IMR-90 (cell line): Measurements from ENCODE around the gene ARSJ. TPM values are rescaled to one million over a fixed set of nuclear protein-coding genes. Genes with fewer than 3 reads are reported as not detected.

ENCODE experiments used
- ATAC-seq: fragments of 200-7000 bp; cut with Tn5 transposase; 2 replicates; pipeline ENCODE4 v1.9.1; 2020; ENCODE audit warnings: low read depth, mild to moderate bottlenecking, moderate library complexity
- BruUV-seq: library from RNA; stranded (reverse); fragments of 400-500 nt; replicated peaks from 2 replicates; lab custom pipeline; 2021; lab: Mats Ljungman, UMichigan
- CTCF ChIA-PET: fragments of 300-600 bp; formaldehyde crosslinking; extraction: SDS; loops from one replicate; lab custom pipeline; 2021; ENCODE audit warnings: antibody characterized with exemption; lab: Yijun Ruan, JAX
- POLR2A ChIA-PET: fragments of 300-600 bp; sonication (Branson Sonifier 250); formaldehyde crosslinking; loops from one replicate; lab custom pipeline; 2022; ENCODE audit warnings: antibody characterized with exemption; ENCODE audit not compliant: unreplicated experiment; lab: Charles Lee
- DNase-seq: peaks from one replicate; pipeline ENCODE4 v3.0.0; 2013
- H2AFZ ChIP-seq: replicated peaks from 2 replicates; pipeline ENCODE3; 2013; ENCODE audit warnings: low read length, mild to moderate bottlenecking; ENCODE audit not compliant: poor library complexity
- H2AK5ac ChIP-seq: 2 replicates; pipeline ENCODE4 v1.6.1; 2013; ENCODE audit warnings: low read depth, low read length, inconsistent platforms
- H2AK9ac ChIP-seq: replicated peaks from 2 replicates; pipeline ENCODE3; 2013; ENCODE audit warnings: mild to moderate bottlenecking, low read depth, low read length, moderate library complexity; ENCODE audit not compliant: poor library complexity
- H2BK120ac ChIP-seq: 2 replicates; pipeline ENCODE4 v1.6.1; 2013; ENCODE audit warnings: low read depth, low read length, inconsistent platforms
- H2BK15ac ChIP-seq: 3 replicates; pipeline ENCODE4 v1.6.1; 2013; ENCODE audit warnings: low read depth, low read length, inconsistent platforms
- H2BK20ac ChIP-seq: 2 replicates; pipeline ENCODE4 v1.6.1; 2013; ENCODE audit warnings: low read depth, mild to moderate bottlenecking, inconsistent platforms, low read length, moderate library complexity
- H2BK5ac ChIP-seq: 2 replicates; pipeline ENCODE4 v1.6.1; 2013; ENCODE audit warnings: mild to moderate bottlenecking, low read depth, low read length, inconsistent platforms; ENCODE audit not compliant: poor library complexity, severe bottlenecking
- H3K14ac ChIP-seq: replicated peaks from 2 replicates; pipeline ENCODE4 v1.6.1; 2013; ENCODE audit warnings: low read depth, low read length, inconsistent platforms
- H3K18ac ChIP-seq: 2 replicates; pipeline ENCODE4 v1.6.1; 2013; ENCODE audit warnings: low read depth, low read length, control low read depth
- H3K23ac ChIP-seq: 2 replicates; pipeline ENCODE4 v1.6.1; 2013; ENCODE audit warnings: low read depth, low read length, inconsistent platforms
- H3K27ac ChIP-seq: 2 replicates; pipeline ENCODE4 v1.5.1; 2013; ENCODE audit warnings: mild to moderate bottlenecking, control low read depth, low read length; ENCODE audit not compliant: insufficient read depth
- H3K27me3 ChIP-seq: 2 replicates; pipeline ENCODE4 v1.6.1; 2013; ENCODE audit warnings: low read length; ENCODE audit not compliant: control insufficient read depth, insufficient read depth
- H3K36me3 ChIP-seq: 2 replicates; pipeline ENCODE4 v1.6.1; 2013; ENCODE audit warnings: low read length, mixed read lengths; ENCODE audit not compliant: control insufficient read depth, insufficient read depth
- H3K4ac ChIP-seq: 2 replicates; pipeline ENCODE4 v1.6.1; 2013; ENCODE audit warnings: low read depth, low read length, inconsistent platforms
- H3K4me1 ChIP-seq: 2 replicates; pipeline ENCODE4 v1.6.1; 2013; ENCODE audit warnings: low read length, mixed read lengths; ENCODE audit not compliant: control insufficient read depth, insufficient read depth
- H3K4me2 ChIP-seq: 2 replicates; pipeline ENCODE4 v1.6.1; 2013; ENCODE audit warnings: low read depth, mild to moderate bottlenecking, control low read depth, low read length, moderate library complexity
- H3K4me3 ChIP-seq: 2 replicates; pipeline ENCODE4 v1.5.1; 2013; ENCODE audit warnings: low read depth, mild to moderate bottlenecking, control low read depth, low read length, moderate library complexity; ENCODE audit not compliant: insufficient read depth
- H3K56ac ChIP-seq: 2 replicates; pipeline ENCODE4 v1.6.1; 2013; ENCODE audit warnings: low read length, inconsistent platforms; ENCODE audit not compliant: insufficient read depth; ENCODE audit errors: extremely low read depth
- H3K79me1 ChIP-seq, 2 experiments: 2 replicates each; pipeline ENCODE4 v1.6.1; 2013; ENCODE audit warnings: low read length in 2 of 2, inconsistent platforms in 1 of 2, low read depth in 1 of 2
- H3K9ac ChIP-seq: 2 replicates; pipeline ENCODE4 v1.6.1; 2013; ENCODE audit warnings: low read depth, low read length, control low read depth
- H3K9me1 ChIP-seq: 2 replicates; pipeline ENCODE4 v1.6.1; 2013; ENCODE audit warnings: low read length, inconsistent platforms; ENCODE audit not compliant: insufficient read depth
- H3K9me3 ChIP-seq: 2 replicates; pipeline ENCODE4 v1.6.1; 2013; ENCODE audit warnings: low read length; ENCODE audit not compliant: control insufficient read depth, insufficient read depth
- H4K20me1 ChIP-seq: 2 replicates; pipeline ENCODE4 v1.6.1; 2013; ENCODE audit warnings: low read length, inconsistent platforms; ENCODE audit not compliant: insufficient read depth
- H4K5ac ChIP-seq: 2 replicates; pipeline ENCODE4 v1.6.1; 2013; ENCODE audit warnings: mild to moderate bottlenecking, low read depth, low read length, control low read depth
- H4K8ac ChIP-seq, 2 experiments: 2 replicates each; pipeline ENCODE4 v1.6.1; 2013; ENCODE audit warnings: low read depth in 2 of 2, low read length in 2 of 2, control low read depth in 1 of 2, inconsistent platforms in 1 of 2
- H4K91ac ChIP-seq: 2 replicates; pipeline ENCODE4 v1.6.1; 2013; ENCODE audit warnings: low read depth, low read length, inconsistent platforms; ENCODE audit not compliant: insufficient read depth
- CHD1 ChIP-seq: IDR thresholded peaks from 2 replicates; pipeline ENCODE4 v1.6.1; 2012; ENCODE audit warnings: low read depth, low read length, improper control_type of control experiment
- MAFK ChIP-seq: IDR thresholded peaks from 2 replicates; pipeline ENCODE4 v1.6.1; 2012; ENCODE audit warnings: low read depth, low read length, improper control_type of control experiment
- NFE2L2 ChIP-seq: fragments of 150-350 bp; IDR thresholded peaks from 2 replicates; pipeline ENCODE4 v1.6.1; 2016; ENCODE audit warnings: low read depth, mild to moderate bottlenecking, low read length
- WGBS, 2 experiments: methylation state at CpG; one replicate each; pipeline versions ENCODE4 v1.1.5 to v1.1.7; 2013; ENCODE audit warnings: missing lambda C conversion rate in 2 of 2; ENCODE audit not compliant: insufficient read length in 1 of 2; ENCODE audit errors: extremely low coverage in 2 of 2; 5-methylcytosine and 5-hydroxymethylcytosine counted together
- dilution Hi-C: fragments of 300-500 bp; cut with HindIII; formaldehyde crosslinking; loops from one replicate; pipeline ENCODE4 v1.14.3; 2018; ENCODE audit warnings: low sequenced_read_pairs; ENCODE audit not compliant: unreplicated experiment
- in situ Hi-C: fragments of 300-500 bp; cut with MboI; formaldehyde crosslinking; loops from 3 replicates; pipeline ENCODE4 v1.14.3; 2019; ENCODE audit warnings: low sequenced_read_pairs, inconsistent platforms, mixed read lengths
- intact Hi-C: fragments of 100-400 bp; cut with micrococcal nuclease; formaldehyde crosslinking; loops from 2 replicates; pipeline ENCODE4 v1.10.0; 2022
- polyA plus RNA-seq, 3 experiments: library from polyadenylated mRNA; depleted of rRNA; stranded (reverse); fragments of >200 nt; gene quantifications; 2 replicates each; pipeline ENCODE4 v1.2.3, GENCODE V29; 2012; ENCODE audit warnings: low replicate concordance in 1 of 3
- total RNA-seq: library from RNA; depleted of rRNA; stranded (reverse); fragments of >200 nt; gene quantifications from 2 replicates; pipeline ENCODE4 v1.2.3, GENCODE V29; 2012

ARSJ gene
- total and polyA plus RNA-seq, 2 of the 4 experiments (the other 2 are of a cell fraction) = 47.7 to 143 TPM

- no peak overlapping the region for H4K91ac ChIP-seq
- H3K36me3 ChIP-seq = peaks cover 23% of the 10 kb centered on the region
- H2AK9ac ChIP-seq = no peak overlapping the region
- H3K27me3 ChIP-seq = no peaks in the 10 kb centered on the region
- peaks cover 16% of the 10 kb centered on the region for H3K4me1 ChIP-seq
- intact Hi-C loops (no loop called here), dilution Hi-C loops (no loop called here), in situ Hi-C loops (no loop called here)
- no peak overlapping the region; the same call in 1 of the 2 replicates for H2BK20ac ChIP-seq
- H3K4ac ChIP-seq = no peak overlapping the region; the same call in 1 of the 2 replicates
- TF ChIP-seq MAFK (no peak), CHD1 (no peak), NFE2L2 (no peak)
- DNase-seq = no peak
- H2BK120ac ChIP-seq = peak overlapping the region; percentile 7; the same call in 1 of the 2 replicates
- peaks cover 8 to 33% of the 10 kb centered on the region in 2 experiments; a peak in 3 of 4 replicates for H3K79me1 ChIP-seq
- POLR2A ChIA-PET = no interaction called here
- BruUV-seq = no TSS peak
- peak overlapping the region; percentile 53; the same call in 1 of the 2 replicates for H3K23ac ChIP-seq
- H3K27ac ChIP-seq = no peak overlapping the region
- no peak for ATAC-seq
- no peak overlapping the region for H3K4me3 ChIP-seq
- H4K5ac ChIP-seq = peak overlapping the region; percentile 44; the same call in 1 of the 2 replicates
- H3K18ac ChIP-seq = peak overlapping the region; percentile 60; the same call in 1 of the 2 replicates
- H3K9me1 ChIP-seq = peaks cover 10% of the 10 kb centered on the region
- H3K9ac ChIP-seq = no peak overlapping the region
- H2AK5ac ChIP-seq = peak overlapping the region; percentile 68; the same call in 1 of the 2 replicates
- H3K56ac ChIP-seq = no peak overlapping the region
- no peaks in the 10 kb centered on the region for H3K9me3 ChIP-seq
- peak overlapping the region; percentile 65 for H2BK5ac ChIP-seq
- H3K14ac ChIP-seq = 0 out of 2 replicates have a peak overlapping the region, but pooled peaks have one; percentile 31
- H4K20me1 ChIP-seq = peaks cover 11% of the 10 kb centered on the region; the same call in 1 of the 2 replicates
- no peak overlapping the region; a peak in 1 of 4 replicates for H4K8ac ChIP-seq
- H3K4me2 ChIP-seq = peak overlapping the region; percentile 71; the same call in 1 of the 2 replicates
- CTCF ChIA-PET = interaction anchor here (0.7 kb wide), 2 partner anchors 107 to 1320 kb away, joined by 3 to 4 read pairs; no protein-coding TSS in a partner anchor
- H2BK15ac ChIP-seq = no peak overlapping the region
- no peak overlapping the region for H2AFZ ChIP-seq
- WGBS, 2 experiments = 100% methylated on average over 1 of the region's 1 CpG; no CpG with 5 or more reads in 1 of the 2 experiments
Observed at GRCh38 chr4:113969709-113970334, 9.6 kb downstream of the ARSJ start.
